Measurements from ENCODE around the gene LAMC2.
"Not testable (repeated sequence)": the region's sequence is repeated elsewhere in the genome, so short reads cannot be mapped to it uniquely, and the experiment has no call there.

Gene LAMC2

DNA sequence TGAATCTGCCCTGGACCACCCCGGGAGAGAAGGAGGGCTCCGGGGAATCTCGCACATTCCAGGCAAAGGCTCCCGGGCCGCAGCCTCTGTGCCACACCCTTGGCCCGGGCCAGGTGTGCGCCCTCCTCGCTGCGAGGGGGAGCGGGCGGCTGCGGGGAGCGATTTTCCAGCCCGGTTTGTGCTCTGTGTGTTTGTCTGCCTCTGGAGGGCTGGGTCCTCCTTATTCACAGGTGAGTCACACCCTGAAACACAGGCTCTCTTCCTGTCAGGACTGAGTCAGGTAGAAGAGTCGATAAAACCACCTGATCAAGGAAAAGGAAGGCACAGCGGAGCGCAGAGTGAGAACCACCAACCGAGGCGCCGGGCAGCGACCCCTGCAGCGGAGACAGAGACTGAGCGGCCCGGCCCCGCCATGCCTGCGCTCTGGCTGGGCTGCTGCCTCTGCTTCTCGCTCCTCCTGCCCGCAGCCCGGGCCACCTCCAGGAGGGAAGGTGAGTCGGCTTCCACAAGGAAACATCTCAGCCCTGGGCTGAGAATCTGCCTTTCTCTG is at the start of gene LAMC2:
Gene LAMC2 (plus strand): TSS at position 324 of the 550 bp plus-strand sequence. CDS start 89 bp downstream, at position 413.
- Histone ChIP-seq H3K27ac (ENCODE audit: low read length) (no peak within 1 kb of the TSS), H3K36me3 (ENCODE audit: control insufficient read depth, low read depth, low read length) (no peaks in the 10 kb centered on the region), H3K4me1 (ENCODE audit: control insufficient read depth, low read depth, low read length) (peaks cover 10% of the 10 kb centered on the region), H3K4me3 (ENCODE audit: low read length) (peak within 1 kb of the TSS; percentile 66), H3K9me3 (ENCODE audit: control insufficient read depth, low read depth, low read length) (no peaks in the 10 kb centered on the region), H3K9ac (ENCODE audit: low read length) (peak within 1 kb of the TSS; percentile 52), H3K27me3 (ENCODE audit: control insufficient read depth, insufficient read depth, low read length) (peaks cover 11% of the 10 kb centered on the region)

DNA sequence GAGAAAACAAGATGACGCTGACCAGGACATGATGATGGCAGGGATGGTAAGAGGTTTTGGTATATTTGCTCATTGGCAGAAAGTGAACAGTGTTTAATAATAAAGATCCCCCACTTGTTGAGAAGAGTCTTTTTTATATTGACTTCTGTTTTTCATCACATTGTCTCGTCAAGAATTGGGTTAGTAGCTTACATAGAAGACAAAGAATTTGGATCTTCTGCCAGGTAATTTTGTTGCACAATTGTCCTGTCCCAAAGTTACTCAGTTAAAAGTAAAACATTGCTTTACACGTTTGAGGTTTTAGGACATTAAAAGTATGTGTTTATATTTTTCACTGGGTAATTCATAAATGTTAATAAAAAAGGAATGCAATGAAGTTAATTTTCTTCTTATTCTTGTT is 48.3 kb upstream of the LAMC2 start:
- Histone ChIP-seq H3K27ac (ENCODE audit: low read length) (no peak overlapping the region), H3K9ac (ENCODE audit: low read length) (no peak overlapping the region), H3K4me1 (ENCODE audit: control insufficient read depth, low read depth, low read length) (no peaks in the 10 kb centered on the region), H3K9me3 (ENCODE audit: control insufficient read depth, low read depth, low read length) (no peaks in the 10 kb centered on the region), H3K27me3 (ENCODE audit: control insufficient read depth, insufficient read depth, low read length) (no peaks in the 10 kb centered on the region), H3K4me3 (ENCODE audit: low read length) (no peak overlapping the region), H3K36me3 (ENCODE audit: control insufficient read depth, low read depth, low read length) (peaks cover 67% of the 10 kb centered on the region)

- Histone ChIP-seq H3K27me3 (ENCODE audit: control insufficient read depth, insufficient read depth, low read length) (no peaks in the 10 kb centered on the region), H3K4me3 (ENCODE audit: low read length) (no peak overlapping the region), H3K27ac (ENCODE audit: low read length) (no peak overlapping the region), H3K4me1 (ENCODE audit: control insufficient read depth, low read depth, low read length) (no peaks in the 10 kb centered on the region), H3K9ac (ENCODE audit: low read length) (no peak overlapping the region), H3K36me3 (ENCODE audit: control insufficient read depth, low read depth, low read length) (peaks cover 68% of the 10 kb centered on the region), H3K9me3 (ENCODE audit: control insufficient read depth, low read depth, low read length) (no peaks in the 10 kb centered on the region)
Observed at GRCh38 chr1:183138301-183138700, 47.8 kb upstream of the LAMC2 start.

GRCh38 chr1:183139281-183139942 is 46.7 kb upstream of the LAMC2 start:
- H3K9me3 ChIP-seq (ENCODE audit: control insufficient read depth, low read depth, low read length) = no peaks in the 10 kb centered on the region

DNA sequence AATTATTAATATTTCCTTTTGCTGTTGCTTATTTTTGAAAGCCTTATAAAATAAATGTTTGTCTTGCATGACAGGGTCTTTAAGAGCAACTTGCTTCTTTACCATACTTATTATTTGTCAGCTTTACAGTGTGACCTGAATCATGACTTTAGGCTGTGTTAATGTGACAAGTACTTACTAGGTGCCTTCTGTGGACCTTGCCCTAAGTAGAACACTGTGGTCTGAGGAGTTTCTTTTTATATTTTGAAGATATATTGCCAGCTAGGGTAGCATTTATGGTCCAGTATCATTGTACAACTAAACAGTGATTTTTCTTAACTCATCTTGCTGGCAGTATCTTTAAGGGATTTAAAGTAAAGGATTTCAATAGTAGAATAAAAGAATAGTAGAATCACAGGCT is 45.4 kb upstream of the LAMC2 start:
- Histone ChIP-seq H3K36me3 (ENCODE audit: control insufficient read depth, low read depth, low read length) (peaks cover 49% of the 10 kb centered on the region), H3K4me1 (ENCODE audit: control insufficient read depth, low read depth, low read length) (no peaks in the 10 kb centered on the region), H3K27me3 (ENCODE audit: control insufficient read depth, insufficient read depth, low read length) (no peaks in the 10 kb centered on the region), H3K4me3 (ENCODE audit: low read length) (no peak overlapping the region), H3K9ac (ENCODE audit: low read length) (no peak overlapping the region), H3K27ac (ENCODE audit: low read length) (no peak overlapping the region), H3K9me3 (ENCODE audit: control insufficient read depth, low read depth, low read length) (no peaks in the 10 kb centered on the region)

More at GRCh38 chr1:183139281-183139942, 46.7 kb upstream of the LAMC2 start:
- H3K36me3 ChIP-seq (ENCODE audit: control insufficient read depth, low read depth, low read length) = peaks cover 62% of the 10 kb centered on the region
- no peak overlapping the region for H3K27ac ChIP-seq (ENCODE audit: low read length)
- H3K4me1 ChIP-seq (ENCODE audit: control insufficient read depth, low read depth, low read length) = no peaks in the 10 kb centered on the region
- H3K9ac ChIP-seq (ENCODE audit: low read length) = no peak overlapping the region
- no peak overlapping the region for H3K4me3 ChIP-seq (ENCODE audit: low read length)
- no peaks in the 10 kb centered on the region for H3K27me3 ChIP-seq (ENCODE audit: control insufficient read depth, insufficient read depth, low read length)

GRCh38 chr1:183142171-183142570 is 43.9 kb upstream of the LAMC2 start:
- Histone ChIP-seq H3K9me3 (ENCODE audit: control insufficient read depth, low read depth, low read length) (no peaks in the 10 kb centered on the region), H3K27me3 (ENCODE audit: control insufficient read depth, insufficient read depth, low read length) (no peaks in the 10 kb centered on the region), H3K4me1 (ENCODE audit: control insufficient read depth, low read depth, low read length) (no peaks in the 10 kb centered on the region), H3K27ac (ENCODE audit: low read length) (no peak overlapping the region), H3K4me3 (ENCODE audit: low read length) (no peak overlapping the region), H3K36me3 (ENCODE audit: control insufficient read depth, low read depth, low read length) (peaks cover 36% of the 10 kb centered on the region), H3K9ac (ENCODE audit: low read length) (no peak overlapping the region)

DNA sequence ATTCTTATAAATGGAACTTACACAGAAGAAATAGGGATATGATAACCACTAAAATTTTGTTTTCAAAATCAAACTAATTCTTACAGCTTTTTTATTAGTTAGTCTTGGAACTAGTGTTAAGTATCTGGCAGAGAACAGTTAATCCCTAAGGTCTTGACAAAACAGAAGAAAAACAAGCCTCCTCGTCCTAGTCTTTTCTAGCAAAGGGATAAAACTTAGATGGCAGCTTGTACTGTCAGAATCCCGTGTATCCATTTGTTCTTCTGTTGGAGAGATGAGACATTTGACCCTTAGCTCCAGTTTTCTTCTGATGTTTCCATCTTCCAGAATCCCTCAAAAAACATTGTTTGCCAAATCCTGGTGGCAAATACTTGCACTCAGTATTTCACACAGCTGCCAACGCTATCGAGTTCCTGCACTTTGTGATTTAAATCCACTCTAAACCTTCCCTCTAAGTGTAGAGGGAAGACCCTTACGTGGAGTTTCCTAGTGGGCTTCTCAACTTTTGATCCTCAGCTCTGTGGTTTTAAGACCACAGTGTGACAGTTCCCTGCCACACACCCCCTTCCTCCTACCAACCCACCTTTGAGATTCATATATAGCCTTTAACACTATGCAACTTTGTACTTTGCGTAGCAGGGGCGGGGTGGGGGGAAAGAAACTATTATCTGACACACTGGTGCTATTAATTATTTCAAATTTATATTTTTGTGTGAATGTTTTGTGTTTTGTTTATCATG is 42.3 kb upstream of the LAMC2 start:
- H3K9ac ChIP-seq (ENCODE audit: low read length) = no peak overlapping the region
- no peaks in the 10 kb centered on the region for H3K9me3 ChIP-seq (ENCODE audit: control insufficient read depth, low read depth, low read length)
- peaks cover 25% of the 10 kb centered on the region for H3K36me3 ChIP-seq (ENCODE audit: control insufficient read depth, low read depth, low read length)
- H3K27ac ChIP-seq (ENCODE audit: low read length) = no peak overlapping the region
- no peaks in the 10 kb centered on the region for H3K4me1 ChIP-seq (ENCODE audit: control insufficient read depth, low read depth, low read length)
- H3K27me3 ChIP-seq (ENCODE audit: control insufficient read depth, insufficient read depth, low read length) = no peaks in the 10 kb centered on the region
- H3K4me3 ChIP-seq (ENCODE audit: low read length) = no peak overlapping the region

DNA sequence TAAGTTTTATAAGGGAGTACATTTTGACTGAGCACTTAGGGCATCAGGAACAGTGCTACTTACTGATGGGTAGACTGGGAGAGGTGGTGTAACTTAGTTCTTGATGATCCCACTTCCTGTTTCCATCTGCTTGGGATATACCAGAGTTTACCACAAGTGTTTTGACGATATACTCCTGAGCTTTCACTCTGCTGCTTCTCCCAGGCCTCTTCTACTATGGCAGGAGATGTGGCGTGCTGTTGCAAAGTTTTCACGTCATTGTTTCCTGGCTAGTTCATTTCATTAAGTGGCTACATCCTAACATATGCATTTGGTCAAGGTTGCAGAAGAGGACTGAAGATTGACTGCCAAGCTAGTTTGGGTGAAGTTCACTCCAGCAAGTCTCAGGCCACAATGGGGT is 41.3 kb upstream of the LAMC2 start:
- H3K27ac ChIP-seq (ENCODE audit: low read length) = no peak overlapping the region
- H3K4me1 ChIP-seq (ENCODE audit: control insufficient read depth, low read depth, low read length) = no peaks in the 10 kb centered on the region
- no peak overlapping the region for H3K4me3 ChIP-seq (ENCODE audit: low read length)
- H3K36me3 ChIP-seq (ENCODE audit: control insufficient read depth, low read depth, low read length) = peaks cover 25% of the 10 kb centered on the region
- no peaks in the 10 kb centered on the region for H3K9me3 ChIP-seq (ENCODE audit: control insufficient read depth, low read depth, low read length)
- no peaks in the 10 kb centered on the region for H3K27me3 ChIP-seq (ENCODE audit: control insufficient read depth, insufficient read depth, low read length)
- H3K9ac ChIP-seq (ENCODE audit: low read length) = no peak overlapping the region

DNA sequence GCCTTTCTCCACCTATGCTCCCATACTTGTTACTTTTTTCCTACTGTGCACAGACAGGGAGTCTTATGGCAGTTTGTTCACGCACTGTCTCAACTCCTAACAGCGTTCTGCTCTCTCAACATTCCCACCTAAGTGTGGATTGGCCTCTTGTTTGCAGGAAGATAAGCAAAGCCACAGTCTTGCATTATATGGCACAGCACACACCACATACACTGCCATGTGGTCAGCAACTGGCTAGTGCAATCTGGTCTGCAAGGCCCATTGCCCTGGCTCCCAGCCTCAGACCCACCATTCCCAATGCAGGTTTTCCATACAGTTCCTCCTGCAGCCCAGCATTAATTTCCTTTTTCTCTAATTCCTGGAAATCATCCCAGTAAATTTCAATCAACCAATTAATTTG is 38.3 kb upstream of the LAMC2 start:
- no peaks in the 10 kb centered on the region for H3K27me3 ChIP-seq (ENCODE audit: control insufficient read depth, insufficient read depth, low read length)
- H3K4me1 ChIP-seq (ENCODE audit: control insufficient read depth, low read depth, low read length) = no peaks in the 10 kb centered on the region
- H3K4me3 ChIP-seq (ENCODE audit: low read length) = no peak overlapping the region
- no peak overlapping the region for H3K9ac ChIP-seq (ENCODE audit: low read length)
- no peak overlapping the region for H3K27ac ChIP-seq (ENCODE audit: low read length)
- H3K9me3 ChIP-seq (ENCODE audit: control insufficient read depth, low read depth, low read length) = no peaks in the 10 kb centered on the region
- peaks cover 10% of the 10 kb centered on the region for H3K36me3 ChIP-seq (ENCODE audit: control insufficient read depth, low read depth, low read length)

DNA sequence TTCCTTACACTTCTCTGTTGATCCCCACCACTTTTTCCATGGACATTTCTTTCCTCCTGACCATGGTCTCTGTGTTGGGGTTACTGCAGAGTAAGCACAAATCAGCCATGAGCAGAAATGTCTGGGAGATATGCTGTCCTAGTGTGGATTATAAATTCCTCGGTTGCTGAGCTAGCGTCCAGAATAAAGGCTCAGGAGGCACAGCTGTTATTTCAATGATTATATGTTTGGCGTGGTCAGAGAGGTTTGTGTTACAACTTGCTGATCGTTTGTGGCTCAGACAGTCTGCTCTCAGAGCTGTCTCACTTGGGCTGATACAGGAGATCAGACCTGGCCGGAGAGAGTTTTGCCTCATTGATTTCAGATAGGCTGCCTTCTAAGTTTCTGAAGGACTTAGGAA is 37.5 kb upstream of the LAMC2 start:
- Histone ChIP-seq H3K4me3 (ENCODE audit: low read length) (no peak overlapping the region), H3K36me3 (ENCODE audit: control insufficient read depth, low read depth, low read length) (peaks cover 3% of the 10 kb centered on the region), H3K4me1 (ENCODE audit: control insufficient read depth, low read depth, low read length) (no peaks in the 10 kb centered on the region), H3K9ac (ENCODE audit: low read length) (no peak overlapping the region), H3K27me3 (ENCODE audit: control insufficient read depth, insufficient read depth, low read length) (no peaks in the 10 kb centered on the region), H3K27ac (ENCODE audit: low read length) (no peak overlapping the region), H3K9me3 (ENCODE audit: control insufficient read depth, low read depth, low read length) (no peaks in the 10 kb centered on the region)

DNA sequence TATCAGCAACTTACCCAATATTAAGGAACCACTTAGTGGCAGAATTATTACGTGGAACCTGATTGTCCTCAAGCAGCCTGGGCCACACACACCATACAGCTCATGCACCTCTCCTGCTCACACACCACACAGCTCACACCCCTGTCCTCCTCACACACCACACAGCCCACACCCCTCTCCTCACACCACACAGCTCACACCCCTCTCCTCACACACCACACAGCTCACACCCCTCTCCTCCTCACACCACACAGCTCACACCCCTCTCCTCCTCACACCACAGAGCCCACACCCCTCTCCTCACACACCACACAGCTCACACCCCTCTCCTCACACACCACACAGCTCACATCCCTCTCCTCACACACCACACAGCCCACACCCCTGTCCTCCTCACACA is 36.8 kb upstream of the LAMC2 start:
- no peak overlapping the region for H3K27ac ChIP-seq (ENCODE audit: low read length)
- no peaks in the 10 kb centered on the region for H3K36me3 ChIP-seq (ENCODE audit: control insufficient read depth, low read depth, low read length)

GRCh38 chr1:183150032-183150431 is 36.0 kb upstream of the LAMC2 start:
- H3K4me1 ChIP-seq (ENCODE audit: control insufficient read depth, low read depth, low read length); H3K9me3 ChIP-seq (ENCODE audit: control insufficient read depth, low read depth, low read length); H3K27me3 ChIP-seq (ENCODE audit: control insufficient read depth, insufficient read depth, low read length); H3K9ac ChIP-seq (ENCODE audit: low read length); H3K4me3 ChIP-seq (ENCODE audit: low read length); H3K27ac ChIP-seq (ENCODE audit: low read length); H3K36me3 ChIP-seq (ENCODE audit: control insufficient read depth, low read depth, low read length): not testable (repeated sequence)

More for the DNA sequence above, 36.8 kb upstream of the LAMC2 start:
- Histone ChIP-seq H3K9ac (ENCODE audit: low read length) (no peak overlapping the region), H3K9me3 (ENCODE audit: control insufficient read depth, low read depth, low read length) (no peaks in the 10 kb centered on the region), H3K27me3 (ENCODE audit: control insufficient read depth, insufficient read depth, low read length) (no peaks in the 10 kb centered on the region), H3K4me3 (ENCODE audit: low read length) (no peak overlapping the region), H3K4me1 (ENCODE audit: control insufficient read depth, low read depth, low read length) (no peaks in the 10 kb centered on the region)

Measured in iPS-18a (cell line).